Fibroblast of lung (primary cell): ENCODE results near the gene ADAP1.

Experiments
- CTCF ChIP-seq, 2 donors: IDR thresholded peaks in 1 of 2; conservative IDR thresholded peaks in 1 of 2; 1 replicate in 1 of 2; 2 replicates in 1 of 2; pipeline ENCODE4 v1.5.1; 2011 to 2012; ENCODE audit warnings: low read length in 2 of 2, control low read depth in 1 of 2, inconsistent platforms in 1 of 2, low read depth in 1 of 2, mild to moderate bottlenecking in 1 of 2
- EZH2 ChIP-seq: IDR thresholded peaks from 2 replicates; pipeline ENCODE4 v1.5.1; 2012; ENCODE audit warnings: low read length, control low read depth, mild to moderate bottlenecking; ENCODE audit errors: missing control alignments

DNA sequence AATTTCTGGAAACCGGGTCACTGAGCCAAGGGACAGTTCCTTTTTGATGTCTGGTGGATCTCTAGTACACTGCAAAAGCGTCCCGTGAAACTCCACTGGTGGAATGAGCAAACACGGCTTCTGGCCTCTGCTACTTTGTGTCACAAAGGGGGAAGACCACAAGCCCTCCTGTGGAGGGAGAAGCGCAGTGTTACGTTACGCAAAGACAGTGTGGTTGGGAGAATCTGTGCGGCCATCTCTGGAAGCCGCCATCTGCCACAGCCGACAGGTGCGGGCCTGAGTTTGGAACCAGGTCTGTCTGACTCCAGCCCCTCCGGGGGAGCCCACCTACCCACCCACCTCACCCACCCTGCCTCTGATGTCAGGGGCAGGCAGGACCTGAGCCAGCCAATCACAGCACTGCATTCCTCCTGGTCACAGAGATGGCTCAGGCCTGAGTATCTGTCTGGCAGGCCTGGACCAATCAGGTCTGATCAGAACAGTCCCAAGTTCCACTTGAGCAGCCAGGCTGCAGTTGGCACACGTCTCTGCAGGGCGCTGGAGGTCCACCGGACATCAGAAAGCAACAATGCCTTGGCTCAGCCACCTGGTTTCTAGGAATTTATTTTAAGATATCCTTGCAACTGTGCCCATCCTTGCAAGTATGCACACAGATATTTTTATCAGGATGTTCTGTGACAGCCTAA is 25.5 kb upstream of the ADAP1 start:
- TF ChIP-seq EZH2 = no peak
- no peak for TF ChIP-seq CTCF (conservative IDR thresholded peaks at IDR 0.05 in 1 of 2, IDR thresholded peaks at IDR 0.05 in 1 of 2; ENCODE audit: low read depth in 1 of 2, low read length in 2 of 2)
